Fibroblast of villous mesenchyme (primary cell): ENCODE results near the gene NR2F1-AS1. TPM values are rescaled to one million over a fixed set of nuclear protein-coding genes. Genes with fewer than 3 reads are reported as not detected.

Experiments
- DNase-seq: peaks from one replicate; pipeline ENCODE4 v3.0.0-alpha.2; 2010; ENCODE audit warnings: low read depth
- H3K4me3 ChIP-seq: 2 replicates; pipeline ENCODE4 v1.5.1; 2011; ENCODE audit warnings: low read depth, mild to moderate bottlenecking, low read length
- total RNA-seq: library from RNA; depleted of rRNA; stranded (reverse); fragments of >200 nt; gene quantifications from 2 replicates; pipeline ENCODE4 v1.2.3, GENCODE V29; 2012
- TF ChIP-seq, protein P1 (sequence below): IDR thresholded peaks from 2 replicates; pipeline ENCODE4 v1.5.1; 2012; ENCODE audit warnings: low read depth, mild to moderate bottlenecking, low read length; ENCODE audit not compliant: insufficient read depth

Gene NR2F1-AS1
- total RNA-seq, 1 donor: 27.6 TPM

GRCh38 chr5:93608855-93609254 is 27.8 kb upstream of the NR2F1-AS1 start:
- no peak overlapping the region for H3K4me3 ChIP-seq
- DNase-seq: no peak
- TF ChIP-seq, protein P1, sequence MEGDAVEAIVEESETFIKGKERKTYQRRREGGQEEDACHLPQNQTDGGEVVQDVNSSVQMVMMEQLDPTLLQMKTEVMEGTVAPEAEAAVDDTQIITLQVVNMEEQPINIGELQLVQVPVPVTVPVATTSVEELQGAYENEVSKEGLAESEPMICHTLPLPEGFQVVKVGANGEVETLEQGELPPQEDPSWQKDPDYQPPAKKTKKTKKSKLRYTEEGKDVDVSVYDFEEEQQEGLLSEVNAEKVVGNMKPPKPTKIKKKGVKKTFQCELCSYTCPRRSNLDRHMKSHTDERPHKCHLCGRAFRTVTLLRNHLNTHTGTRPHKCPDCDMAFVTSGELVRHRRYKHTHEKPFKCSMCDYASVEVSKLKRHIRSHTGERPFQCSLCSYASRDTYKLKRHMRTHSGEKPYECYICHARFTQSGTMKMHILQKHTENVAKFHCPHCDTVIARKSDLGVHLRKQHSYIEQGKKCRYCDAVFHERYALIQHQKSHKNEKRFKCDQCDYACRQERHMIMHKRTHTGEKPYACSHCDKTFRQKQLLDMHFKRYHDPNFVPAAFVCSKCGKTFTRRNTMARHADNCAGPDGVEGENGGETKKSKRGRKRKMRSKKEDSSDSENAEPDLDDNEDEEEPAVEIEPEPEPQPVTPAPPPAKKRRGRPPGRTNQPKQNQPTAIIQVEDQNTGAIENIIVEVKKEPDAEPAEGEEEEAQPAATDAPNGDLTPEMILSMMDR: no peak

DNA sequence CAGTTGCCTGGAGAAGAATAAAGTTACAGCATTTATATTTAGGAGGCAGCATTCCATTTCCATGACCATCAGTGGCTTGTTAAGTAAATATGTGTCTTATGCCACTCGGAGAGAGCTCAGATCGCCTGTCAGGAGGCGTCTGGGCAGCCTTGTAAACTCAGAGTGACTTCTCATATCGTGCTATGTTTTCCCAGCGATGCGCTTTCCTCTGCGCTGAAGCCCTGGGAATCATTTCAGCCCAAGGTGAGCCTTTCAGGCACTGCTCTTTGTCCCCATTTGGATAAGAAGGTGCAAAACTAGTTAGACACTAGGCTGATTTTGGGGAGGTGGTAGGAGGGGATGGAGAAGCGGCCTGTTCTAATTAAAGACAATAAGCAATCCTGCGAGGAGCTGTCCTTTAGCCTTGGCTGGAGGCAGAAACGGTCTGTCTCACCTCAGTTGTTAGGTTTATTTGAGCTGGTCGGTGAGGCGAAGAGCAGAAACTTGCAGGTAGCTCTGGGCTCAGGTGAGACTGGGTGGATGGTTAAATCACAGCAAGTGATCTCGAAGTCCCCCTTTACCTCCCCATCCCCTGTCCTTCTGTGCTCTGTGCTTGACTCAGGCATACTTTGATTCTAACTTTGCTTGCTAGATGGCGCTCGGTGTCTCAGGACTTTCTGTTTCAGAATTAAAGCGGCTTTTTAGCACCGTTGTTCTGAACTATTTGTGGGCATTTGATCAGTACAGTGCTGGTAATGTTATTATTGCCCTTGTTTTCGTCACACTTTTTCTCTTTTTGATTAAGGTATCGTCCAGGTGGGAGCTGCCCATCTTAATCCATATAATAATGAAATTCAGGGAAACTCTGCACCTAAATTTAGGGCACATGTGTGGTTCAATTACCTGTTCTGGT is 26.6 kb upstream of the NR2F1-AS1 start:
- TF ChIP-seq, protein P1: peak; percentile 58
- peak; percentile 61 for DNase-seq
- peak overlapping the region; percentile 10 for H3K4me3 ChIP-seq

DNA sequence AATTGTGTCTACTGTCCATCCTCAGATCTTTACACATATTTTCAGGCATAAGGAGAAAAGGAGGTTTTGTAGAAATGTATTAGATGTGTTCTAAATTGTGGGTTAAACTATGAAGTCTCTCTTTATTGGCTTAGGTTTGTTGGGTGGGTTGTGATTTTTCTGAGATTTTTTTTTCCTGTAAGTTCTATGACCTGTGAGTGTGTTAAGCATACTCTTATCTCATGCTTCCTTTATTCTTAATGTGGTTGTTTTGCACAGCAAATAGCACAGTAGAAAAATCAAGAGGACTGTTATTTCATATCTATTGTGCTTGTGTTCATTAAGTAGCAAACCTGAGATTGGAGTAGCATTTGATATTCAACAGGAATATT is 25.3 kb upstream of the NR2F1-AS1 start:
- TF ChIP-seq, protein P1: no peak

DNA sequence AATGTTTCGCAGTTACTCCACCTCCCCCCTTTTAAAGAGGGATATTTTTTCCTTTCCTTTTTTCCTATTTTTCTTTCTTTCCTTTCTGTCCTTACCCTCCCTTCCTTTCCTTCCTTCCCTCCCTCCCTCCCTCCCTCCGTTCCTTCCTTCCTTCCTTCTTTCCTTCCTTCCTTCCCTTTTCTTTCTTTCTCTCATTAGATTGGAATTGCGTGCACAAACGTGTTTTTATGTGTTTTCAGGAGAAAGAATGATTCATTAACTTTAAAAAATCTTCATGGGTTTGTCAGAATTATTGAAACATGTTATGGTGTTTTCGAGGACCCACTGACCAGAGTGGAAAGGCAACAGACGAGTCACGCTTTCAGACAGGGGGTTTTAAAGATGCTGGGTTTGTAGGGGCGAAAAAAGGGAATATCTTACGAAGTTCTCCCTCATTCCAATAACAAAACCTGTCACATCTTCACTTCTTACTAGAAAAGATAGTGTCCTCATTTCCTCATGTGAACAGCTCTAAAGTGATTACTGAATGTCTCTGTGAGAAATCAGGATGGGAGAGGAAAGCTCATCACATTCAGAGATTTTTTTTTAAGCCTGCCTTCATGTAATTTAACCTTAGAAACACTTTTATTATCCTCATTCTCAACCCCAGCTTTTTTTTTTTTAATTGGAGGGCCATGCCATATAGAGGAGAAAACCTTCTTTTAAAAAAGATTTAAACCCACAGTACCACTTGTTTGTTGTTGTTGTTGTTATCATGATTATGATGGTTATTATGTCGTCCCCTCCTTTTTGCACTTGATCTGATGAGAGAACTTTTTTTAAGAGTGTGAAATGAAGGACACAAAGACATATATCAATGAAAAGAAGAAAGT is 23.9 kb upstream of the NR2F1-AS1 start:
- DNase-seq: no peak
- TF ChIP-seq, protein P1: no peak
- H3K4me3 ChIP-seq: peak overlapping the region; percentile 51

More for the DNA sequence above, 25.3 kb upstream of the NR2F1-AS1 start:
- no peak overlapping the region for H3K4me3 ChIP-seq
- no peak for DNase-seq

- peak overlapping the region; percentile 51 for H3K4me3 ChIP-seq
- TF ChIP-seq, protein P1: peak; percentile 18
- DNase-seq: peak; percentile 75
Observed at GRCh38 chr5:93603793-93604643, 23.0 kb upstream of the NR2F1-AS1 start.
